OCI-LY3 (cell line): ENCODE measurements around the gene JAKMIP1.

Source experiments
- H2AFZ ChIP-seq: fragments of 200-600, 300-600 bp; shearing (Covaris generic); 2 replicates; pipeline ENCODE4 v1.6.0; 2014; ENCODE audit warnings: antibody characterized with exemption, low read depth, low read length
- H3K27ac ChIP-seq: fragments of 200-600, 300-600 bp; sonication (generic); 2 replicates; pipeline ENCODE4 v1.5.1; 2014; ENCODE audit warnings: mild to moderate bottlenecking, low read length, moderate library complexity, mixed read lengths
- H3K27me3 ChIP-seq: fragments of 200-600, 300-600 bp; sonication (generic); 2 replicates; pipeline ENCODE4 v1.6.1; 2014; ENCODE audit warnings: low read depth, low read length, mixed read lengths
- H3K36me3 ChIP-seq: fragments of 200-600, 300-600 bp; sonication (generic); replicated peaks from 2 replicates; pipeline ENCODE3; 2014; ENCODE audit warnings: low read depth, low read length, mixed read lengths
- H3K4me1 ChIP-seq: fragments of 300-600, 200-600 bp; sonication (generic); 2 replicates; pipeline ENCODE4 v1.6.1; 2014; ENCODE audit warnings: low read length, mixed read lengths
- H3K4me2 ChIP-seq: fragments of 200-600, 300-600 bp; sonication (generic); 2 replicates; pipeline ENCODE4 v1.6.1; 2014; ENCODE audit warnings: low read length, mixed read lengths
- H3K4me3 ChIP-seq: fragments of 300-600, 200-600 bp; sonication (generic); 2 replicates; pipeline ENCODE4 v1.5.1; 2014; ENCODE audit warnings: antibody characterized with exemption, mild to moderate bottlenecking, low read length, moderate library complexity
- H3K79me2 ChIP-seq: fragments of 300-600, 200-600 bp; shearing (Covaris generic); 2 replicates; pipeline ENCODE4 v1.6.1; 2014; ENCODE audit warnings: mild to moderate bottlenecking, low read length, mixed read lengths
- H3K9ac ChIP-seq: fragments of 300-600, 200-600 bp; shearing (Covaris generic); 2 replicates; pipeline ENCODE4 v1.6.0; 2014; ENCODE audit warnings: mild to moderate bottlenecking, low read length, moderate library complexity
- H3K9me3 ChIP-seq: fragments of 200-600, 300-600 bp; shearing (Covaris generic); 2 replicates; pipeline ENCODE4 v1.6.1; 2014; ENCODE audit warnings: low read length, mixed read lengths; ENCODE audit not compliant: insufficient read depth
- H4K20me1 ChIP-seq: fragments of 200-600, 300-600 bp; sonication (generic); 2 replicates; pipeline ENCODE4 v1.6.1; 2016; ENCODE audit warnings: low read length, mixed read lengths; ENCODE audit not compliant: insufficient read depth
- EZH2phosphoT487 ChIP-seq: fragments of 200-600 bp; shearing (Covaris generic); IDR thresholded peaks from 2 replicates; pipeline ENCODE4 v1.6.1; 2018; ENCODE audit warnings: antibody characterized with exemption, mixed run types, low read depth
- TF ChIP-seq, protein P1 (sequence below): fragments of 200-600, 300-600 bp; sonication (generic); IDR thresholded peaks from 2 replicates; pipeline ENCODE4 v1.5.1; 2014; ENCODE audit warnings: antibody characterized with exemption, low read length, low read depth

Gene JAKMIP1

DNA sequence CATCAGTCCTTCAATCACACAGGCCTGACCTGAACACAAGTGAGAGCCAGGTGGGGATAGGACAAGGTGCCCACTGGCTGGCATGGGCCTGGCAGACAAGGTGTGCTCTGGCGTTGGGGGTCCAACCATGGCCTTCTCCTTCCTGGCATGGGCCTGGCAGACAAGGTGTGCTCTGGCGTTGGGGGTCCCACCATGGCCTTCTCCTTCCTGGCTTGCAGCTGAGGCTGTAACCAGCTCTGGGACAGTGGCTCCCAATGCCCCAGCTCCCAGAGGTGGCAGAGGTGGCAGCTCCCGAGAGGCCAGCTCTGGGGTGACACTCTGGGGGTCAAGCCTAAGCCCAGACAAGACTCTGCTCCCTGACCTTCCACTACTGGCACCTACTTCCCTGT, 62.6 kb downstream of the JAKMIP1 start:
- no peaks in the 10 kb centered on the region for H3K79me2 ChIP-seq
- no peaks in the 10 kb centered on the region for H4K20me1 ChIP-seq
- H3K4me2 ChIP-seq, result no peak overlapping the region
- no peak overlapping the region for H2AFZ ChIP-seq
- no peaks in the 10 kb centered on the region for H3K27me3 ChIP-seq
- H3K9me3 ChIP-seq, result no peaks in the 10 kb centered on the region
- H3K36me3 ChIP-seq, result no peaks in the 10 kb centered on the region
- no peak overlapping the region for H3K27ac ChIP-seq
- H3K4me1 ChIP-seq, result no peaks in the 10 kb centered on the region
- no peak overlapping the region for H3K4me3 ChIP-seq
- no peak for TF ChIP-seq EZH2phosphoT487
- TF ChIP-seq, protein P1, sequence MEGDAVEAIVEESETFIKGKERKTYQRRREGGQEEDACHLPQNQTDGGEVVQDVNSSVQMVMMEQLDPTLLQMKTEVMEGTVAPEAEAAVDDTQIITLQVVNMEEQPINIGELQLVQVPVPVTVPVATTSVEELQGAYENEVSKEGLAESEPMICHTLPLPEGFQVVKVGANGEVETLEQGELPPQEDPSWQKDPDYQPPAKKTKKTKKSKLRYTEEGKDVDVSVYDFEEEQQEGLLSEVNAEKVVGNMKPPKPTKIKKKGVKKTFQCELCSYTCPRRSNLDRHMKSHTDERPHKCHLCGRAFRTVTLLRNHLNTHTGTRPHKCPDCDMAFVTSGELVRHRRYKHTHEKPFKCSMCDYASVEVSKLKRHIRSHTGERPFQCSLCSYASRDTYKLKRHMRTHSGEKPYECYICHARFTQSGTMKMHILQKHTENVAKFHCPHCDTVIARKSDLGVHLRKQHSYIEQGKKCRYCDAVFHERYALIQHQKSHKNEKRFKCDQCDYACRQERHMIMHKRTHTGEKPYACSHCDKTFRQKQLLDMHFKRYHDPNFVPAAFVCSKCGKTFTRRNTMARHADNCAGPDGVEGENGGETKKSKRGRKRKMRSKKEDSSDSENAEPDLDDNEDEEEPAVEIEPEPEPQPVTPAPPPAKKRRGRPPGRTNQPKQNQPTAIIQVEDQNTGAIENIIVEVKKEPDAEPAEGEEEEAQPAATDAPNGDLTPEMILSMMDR, result no peak
- H3K9ac ChIP-seq, result no peak overlapping the region

DNA sequence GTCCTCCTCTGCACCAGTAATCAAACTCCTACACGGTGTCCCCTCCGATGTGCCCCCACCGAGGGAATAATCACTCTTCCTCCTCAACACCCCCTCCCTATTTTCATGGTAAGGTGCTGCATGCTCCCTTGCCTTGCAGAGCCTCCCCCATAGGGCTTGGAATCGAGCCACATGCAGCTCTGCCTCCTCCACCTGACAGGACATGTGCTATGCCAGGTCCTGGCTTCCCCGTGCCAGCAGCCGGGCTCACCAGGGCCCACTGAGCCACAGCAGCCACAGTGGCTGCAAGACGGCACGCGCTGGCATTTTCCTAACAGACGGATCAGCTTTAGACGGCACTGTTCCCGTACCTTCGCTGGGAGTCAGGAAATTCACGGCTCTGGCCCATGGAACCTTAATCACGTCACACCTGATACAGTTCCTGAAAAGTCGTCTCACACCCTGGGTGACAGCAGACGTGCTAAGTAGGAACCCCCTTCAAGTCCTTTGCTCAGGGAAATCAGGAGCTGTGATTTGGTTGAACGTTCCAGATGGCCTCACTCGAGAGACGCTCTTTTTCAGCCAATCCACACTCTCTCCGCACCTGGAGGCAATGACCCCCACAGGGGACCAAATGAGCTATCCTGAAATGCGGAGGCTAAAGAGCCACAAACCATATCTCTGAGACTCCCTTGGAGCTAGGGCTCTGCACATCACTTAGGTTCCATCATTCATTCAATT, 63.2 kb downstream of the JAKMIP1 start:
- Histone ChIP-seq H3K27me3 (no peaks in the 10 kb centered on the region), H3K9me3 (no peaks in the 10 kb centered on the region), H2AFZ (no peak overlapping the region), H3K4me2 (no peak overlapping the region), H4K20me1 (no peaks in the 10 kb centered on the region), H3K36me3 (no peaks in the 10 kb centered on the region), H3K4me1 (no peaks in the 10 kb centered on the region), H3K4me3 (no peak overlapping the region), H3K9ac (no peak overlapping the region), H3K27ac (no peak overlapping the region), H3K79me2 (no peaks in the 10 kb centered on the region)
- TF ChIP-seq, protein P1, result no peak
- no peak for TF ChIP-seq EZH2phosphoT487

DNA sequence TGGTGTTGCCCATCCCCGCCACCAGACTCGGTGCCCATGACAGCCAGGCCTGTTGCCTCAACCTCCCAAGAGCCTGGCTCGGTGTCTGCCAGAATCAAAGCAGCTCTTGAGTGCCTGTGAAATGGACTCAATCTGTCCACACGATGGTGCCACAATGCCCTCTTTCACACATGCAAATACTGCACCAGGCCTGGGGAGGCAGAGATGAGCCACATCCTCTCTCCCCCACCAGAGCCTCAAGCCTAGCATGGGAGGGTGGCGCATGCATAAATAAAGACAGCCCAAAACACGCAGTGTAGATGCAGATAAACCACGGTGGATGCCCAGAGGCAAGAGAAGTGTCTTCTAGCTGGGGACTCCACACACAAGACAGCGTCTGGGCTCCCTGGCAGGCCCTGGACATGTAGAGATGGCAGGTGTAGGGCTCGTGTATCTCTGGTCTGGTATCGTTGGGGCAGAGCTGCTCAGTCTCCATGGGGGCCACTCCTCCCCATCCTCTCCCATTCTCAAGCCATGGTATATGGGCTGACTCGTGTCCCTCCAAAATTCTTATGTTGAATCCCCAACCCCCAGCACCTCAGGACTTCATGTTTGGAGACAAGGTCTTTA, 65.6 kb downstream of the JAKMIP1 start:
- H2AFZ ChIP-seq, result no peak overlapping the region
- H3K27me3 ChIP-seq, result no peaks in the 10 kb centered on the region
- no peak overlapping the region for H3K4me2 ChIP-seq
- H3K4me1 ChIP-seq, result no peaks in the 10 kb centered on the region
- no peaks in the 10 kb centered on the region for H3K79me2 ChIP-seq
- H3K36me3 ChIP-seq, result no peaks in the 10 kb centered on the region
- H3K27ac ChIP-seq, result no peak overlapping the region
- no peaks in the 10 kb centered on the region for H3K9me3 ChIP-seq
- no peak for TF ChIP-seq EZH2phosphoT487
- TF ChIP-seq, protein P1, result peak; percentile 52
- no peak overlapping the region for H3K9ac ChIP-seq
- H3K4me3 ChIP-seq, result no peak overlapping the region
- no peaks in the 10 kb centered on the region for H4K20me1 ChIP-seq

DNA sequence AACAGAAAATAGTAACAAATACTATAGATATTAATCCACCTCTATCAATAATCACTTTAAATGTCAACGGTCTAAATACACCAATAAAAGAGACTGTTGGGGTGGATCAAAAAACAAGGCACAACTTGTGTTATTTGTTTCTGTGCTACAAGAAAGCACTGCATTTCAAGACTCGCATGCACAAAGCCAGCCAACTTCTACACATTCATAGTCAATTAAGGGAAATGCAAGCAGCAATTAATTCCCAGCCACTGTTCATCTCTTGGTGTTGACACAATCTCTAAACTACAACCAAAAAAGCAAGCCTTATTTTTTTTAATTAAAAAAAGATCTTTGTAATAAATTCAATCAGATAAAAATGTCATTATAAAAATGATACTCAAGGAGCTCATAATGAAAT, 67.6 kb downstream of the JAKMIP1 start:
- Histone ChIP-seq H3K9me3 (no peaks in the 10 kb centered on the region), H3K27ac (no peak overlapping the region), H3K36me3 (no peaks in the 10 kb centered on the region), H2AFZ (no peak overlapping the region), H3K27me3 (no peaks in the 10 kb centered on the region), H3K4me2 (no peak overlapping the region), H3K4me1 (no peaks in the 10 kb centered on the region), H4K20me1 (no peaks in the 10 kb centered on the region), H3K9ac (no peak overlapping the region), H3K4me3 (no peak overlapping the region), H3K79me2 (no peaks in the 10 kb centered on the region)
- TF ChIP-seq, protein P1, result no peak
- TF ChIP-seq EZH2phosphoT487, result no peak
